A673 (cell line): Measurements from ENCODE around the gene PARP15. TPM values are rescaled to one million over a fixed set of nuclear protein-coding genes. Genes with fewer than 3 reads are reported as not detected.

ENCODE experiments used
- BruUV-seq: library from RNA; stranded (reverse); fragments of 400-500 nt; replicated peaks from 2 replicates; lab custom pipeline; 2021; lab: Mats Ljungman, UMichigan
- CTCF ChIA-PET: fragments of 300-600 bp; sonication (Branson Sonifier 250); formaldehyde crosslinking; loops from one replicate; lab custom pipeline; 2022; ENCODE audit warnings: antibody characterized with exemption; lab: Charles Lee
- POLR2A ChIA-PET: fragments of 300-600 bp; sonication (Branson Sonifier 250); formaldehyde crosslinking; loops from one replicate; lab custom pipeline; 2022; ENCODE audit warnings: antibody characterized with exemption; ENCODE audit not compliant: low non-redundant PET; lab: Charles Lee
- DNase-seq: peaks from one replicate; pipeline ENCODE4 v3.0.0-alpha.2; 2015; ENCODE audit warnings: low spot score
- H3K27ac ChIP-seq: fragments of 200-600 bp; sonication (generic); 2 replicates; pipeline ENCODE4 v1.5.1; 2016; ENCODE audit warnings: mixed run types, low read depth, mild to moderate bottlenecking, mixed read lengths, antibody characterized with exemption, low read length; ENCODE audit not compliant: poor library complexity, severe bottlenecking
- H3K27me3 ChIP-seq: fragments of 200-600 bp; sonication (generic); replicated peaks from 2 replicates; pipeline ENCODE4 v1.6.1; 2017; ENCODE audit warnings: mixed run types, low read depth, mild to moderate bottlenecking, mixed read lengths, antibody characterized with exemption, low read length; ENCODE audit not compliant: insufficient read depth, poor library complexity
- H3K36me3 ChIP-seq: fragments of 200-600 bp; sonication (generic); 2 replicates; pipeline ENCODE4 v1.6.1; 2016; ENCODE audit warnings: mixed run types, mild to moderate bottlenecking, mixed read lengths, antibody characterized with exemption, low read length; ENCODE audit not compliant: insufficient read depth, poor library complexity, severe bottlenecking
- H3K4me1 ChIP-seq: fragments of 200-600 bp; sonication (generic); 2 replicates; pipeline ENCODE4 v1.6.1; 2017; ENCODE audit warnings: mixed run types, mild to moderate bottlenecking, mixed read lengths, antibody characterized with exemption, low read length; ENCODE audit not compliant: insufficient read depth, poor library complexity, severe bottlenecking
- H3K4me3 ChIP-seq: fragments of 200-600 bp; sonication (generic); 2 replicates; pipeline ENCODE4 v1.5.1; 2016; ENCODE audit warnings: low read depth, mixed run types, mild to moderate bottlenecking, mixed read lengths, low read length; ENCODE audit not compliant: poor library complexity, severe bottlenecking
- H3K9me3 ChIP-seq: fragments of 200-600 bp; sonication (generic); 2 replicates; pipeline ENCODE4 v1.6.1; 2016; ENCODE audit warnings: mixed run types, low read depth, mild to moderate bottlenecking, mixed read lengths, antibody characterized with exemption, low read length; ENCODE audit not compliant: poor library complexity, severe bottlenecking
- EZH2 ChIP-seq: fragments of 200-600 bp; sonication (generic); IDR thresholded peaks from 2 replicates; pipeline ENCODE4 v1.6.1; 2017; ENCODE audit warnings: borderline replicate concordance, low read depth, mild to moderate bottlenecking, mixed read lengths, antibody characterized with exemption, low read length; ENCODE audit not compliant: poor library complexity, severe bottlenecking
- intact Hi-C: fragments of 100-400 bp; cut with micrococcal nuclease; formaldehyde crosslinking; loops from one replicate; pipeline ENCODE4 v1.10.0; 2022; ENCODE audit not compliant: unreplicated experiment
- total RNA-seq: library from RNA; stranded (reverse); gene quantifications from 2 replicates; pipeline ENCODE4 v1.2.3, GENCODE V29; 2021
- TF ChIP-seq, protein P1 (sequence below): fragments of 300-800, 200-600 bp; sonication (generic); conservative IDR thresholded peaks from 2 replicates; pipeline ENCODE4 v1.5.1; 2017; ENCODE audit warnings: low read depth, mild to moderate bottlenecking, antibody characterized with exemption, low read length, moderate library complexity, mixed read lengths

Gene PARP15
- total RNA-seq, 1 experiment from 2014 or later, result not detected

DNA sequence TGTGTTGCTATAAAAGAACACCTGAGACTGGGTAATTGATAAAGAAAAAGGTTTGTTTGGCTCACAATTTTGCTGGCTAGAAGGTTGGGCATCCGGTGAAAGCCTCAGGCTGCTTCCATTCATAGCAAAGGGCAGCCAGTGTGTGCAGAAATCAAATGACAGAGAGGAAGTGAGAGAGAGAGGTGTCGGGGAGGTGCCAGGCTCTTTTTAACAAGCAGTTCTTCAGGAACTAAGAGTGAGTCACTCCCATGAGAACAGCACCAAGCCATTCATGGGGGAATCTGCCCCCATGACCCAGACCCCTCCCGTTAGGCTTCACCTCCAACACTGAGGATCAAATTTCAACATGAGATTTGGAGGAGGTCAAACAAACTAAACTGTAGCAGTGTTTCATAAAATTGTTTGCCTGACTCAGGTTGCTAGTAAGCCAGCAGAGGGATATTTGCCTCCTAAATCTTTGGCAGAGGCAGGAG lies 4.5 kb upstream of the PARP15 start:
- Histone ChIP-seq H3K36me3 (no peaks in the 10 kb centered on the region), H3K4me1 (no peaks in the 10 kb centered on the region), H3K27me3 (no peaks in the 10 kb centered on the region), H3K4me3 (no peak overlapping the region), H3K27ac (no peak overlapping the region), H3K9me3 (no peaks in the 10 kb centered on the region)
- BruUV-seq, result no TSS peak
- intact Hi-C loops, result no loop called here
- peak; percentile 34 for DNase-seq
- POLR2A ChIA-PET, result no interaction called here
- TF ChIP-seq EZH2, result no peak
- TF ChIP-seq, protein P1, sequence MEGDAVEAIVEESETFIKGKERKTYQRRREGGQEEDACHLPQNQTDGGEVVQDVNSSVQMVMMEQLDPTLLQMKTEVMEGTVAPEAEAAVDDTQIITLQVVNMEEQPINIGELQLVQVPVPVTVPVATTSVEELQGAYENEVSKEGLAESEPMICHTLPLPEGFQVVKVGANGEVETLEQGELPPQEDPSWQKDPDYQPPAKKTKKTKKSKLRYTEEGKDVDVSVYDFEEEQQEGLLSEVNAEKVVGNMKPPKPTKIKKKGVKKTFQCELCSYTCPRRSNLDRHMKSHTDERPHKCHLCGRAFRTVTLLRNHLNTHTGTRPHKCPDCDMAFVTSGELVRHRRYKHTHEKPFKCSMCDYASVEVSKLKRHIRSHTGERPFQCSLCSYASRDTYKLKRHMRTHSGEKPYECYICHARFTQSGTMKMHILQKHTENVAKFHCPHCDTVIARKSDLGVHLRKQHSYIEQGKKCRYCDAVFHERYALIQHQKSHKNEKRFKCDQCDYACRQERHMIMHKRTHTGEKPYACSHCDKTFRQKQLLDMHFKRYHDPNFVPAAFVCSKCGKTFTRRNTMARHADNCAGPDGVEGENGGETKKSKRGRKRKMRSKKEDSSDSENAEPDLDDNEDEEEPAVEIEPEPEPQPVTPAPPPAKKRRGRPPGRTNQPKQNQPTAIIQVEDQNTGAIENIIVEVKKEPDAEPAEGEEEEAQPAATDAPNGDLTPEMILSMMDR, result no peak
- CTCF ChIA-PET, result no interaction called here

DNA sequence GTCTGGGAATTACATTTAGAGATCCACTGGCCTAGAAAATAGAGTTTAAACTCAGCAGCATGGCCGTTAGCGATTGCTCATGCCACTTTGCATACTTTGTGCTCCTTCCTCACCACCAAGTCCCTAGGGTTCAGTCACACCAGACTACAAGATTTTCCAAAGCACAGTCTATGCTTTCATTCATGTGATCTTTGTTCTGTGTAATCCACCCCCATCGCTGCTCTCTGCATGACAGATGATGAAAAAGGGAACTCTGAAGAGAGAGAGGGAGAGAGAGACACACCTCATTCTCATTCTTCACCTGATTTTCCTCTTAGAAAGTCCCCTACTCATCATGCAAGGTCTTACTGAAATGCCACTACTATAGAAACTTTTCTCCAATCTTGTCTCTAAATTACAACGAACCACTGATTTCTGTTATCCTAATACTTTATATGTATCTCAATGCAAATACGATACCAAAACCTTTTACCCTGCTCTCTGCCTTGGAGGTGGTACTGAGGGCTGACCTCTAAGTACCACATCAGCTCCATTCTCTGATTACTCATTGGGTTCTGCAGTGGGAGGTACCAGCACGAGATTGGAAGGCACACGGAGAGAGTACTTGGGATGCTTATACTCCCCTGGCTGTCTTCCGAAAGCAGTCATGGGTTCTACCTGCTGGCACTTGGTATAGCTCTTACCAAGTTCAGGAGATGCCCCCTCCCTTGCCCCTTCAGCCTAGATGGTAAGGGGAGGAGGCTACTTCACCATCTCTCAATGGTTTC lies 1.1 kb upstream of the PARP15 start:
- POLR2A ChIA-PET, result no interaction called here
- Histone ChIP-seq H3K27me3 (no peaks in the 10 kb centered on the region), H3K36me3 (no peaks in the 10 kb centered on the region), H3K9me3 (peaks cover under 1% of the 10 kb centered on the region), H3K4me3 (no peak overlapping the region), H3K27ac (no peak overlapping the region), H3K4me1 (no peaks in the 10 kb centered on the region)
- CTCF ChIA-PET, result no interaction called here
- intact Hi-C loops, result no loop called here
- DNase-seq, result no peak
- no peak for TF ChIP-seq EZH2
- TF ChIP-seq, protein P1, result no peak
- no TSS peak for BruUV-seq

DNA sequence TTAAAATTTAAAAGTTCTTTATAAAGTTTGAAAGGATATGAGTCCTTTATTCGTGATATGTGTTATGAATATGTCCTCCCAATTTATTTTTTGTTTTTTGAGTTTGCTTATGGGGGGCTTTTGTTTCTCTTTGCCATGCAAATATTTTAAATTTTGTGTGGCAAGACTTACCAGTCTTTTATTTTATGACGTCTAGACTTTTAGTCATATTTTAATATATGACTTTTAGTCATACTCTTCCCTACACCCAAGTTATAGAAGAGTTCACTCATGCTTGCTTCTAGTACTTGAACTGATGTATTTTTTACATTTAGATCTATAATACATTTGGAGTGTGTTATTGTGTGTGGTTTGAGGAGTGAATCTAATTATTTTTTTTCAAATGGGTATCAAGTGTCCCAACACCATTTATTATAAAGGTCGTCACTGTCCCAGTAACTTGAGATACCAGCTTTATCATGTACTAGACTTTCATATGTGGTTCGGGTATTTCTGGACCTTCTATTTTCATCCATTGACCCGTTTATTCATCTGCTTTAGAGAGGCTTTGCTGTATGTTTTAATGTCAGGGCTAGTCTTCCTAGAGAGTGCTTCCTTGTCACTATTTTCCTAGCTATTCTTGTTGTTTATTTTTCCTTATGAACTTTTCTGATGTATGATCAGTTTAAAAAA lies 755 bp downstream of the PARP15 start:
- Histone ChIP-seq H3K4me1 (no peaks in the 10 kb centered on the region), H3K27ac (no peak overlapping the region), H3K9me3 (peaks cover 17% of the 10 kb centered on the region), H3K4me3 (peak overlapping the region; percentile 21), H3K36me3 (no peaks in the 10 kb centered on the region), H3K27me3 (no peaks in the 10 kb centered on the region)
- TF ChIP-seq, protein P1, result no peak
- no peak for TF ChIP-seq EZH2
- intact Hi-C loops, result no loop called here
- BruUV-seq, result no TSS peak
- DNase-seq, result no peak
- ChIA-PET CTCF (no interaction called here), POLR2A (no interaction called here)
